Colonic mucosa (tissue), 4 donors: ENCODE data around the gene ACVR1C. TPM values are rescaled to one million over a fixed set of nuclear protein-coding genes. Genes with fewer than 3 reads are reported as not detected.

Experiments
- DNase-seq: peaks from one replicate; pipeline ENCODE4 v3.0.0-alpha.2; 2020
- H3K27ac ChIP-seq: fragments of 200-600 bp; one replicate; pipeline ENCODE4 v1.8.0; 2021
- H3K27me3 ChIP-seq: fragments of 200-600 bp; one replicate; pipeline ENCODE4 v1.8.0; 2021
- H3K36me3 ChIP-seq: fragments of 200-600 bp; one replicate; pipeline ENCODE4 v1.8.0; 2021
- H3K4me1 ChIP-seq: fragments of 200-600 bp; one replicate; pipeline ENCODE4 v1.8.0; 2021; ENCODE audit warnings: mild to moderate bottlenecking
- H3K4me3 ChIP-seq: fragments of 200-600 bp; one replicate; pipeline ENCODE4 v1.8.0; 2021
- H3K9ac ChIP-seq, 2 donors: one replicate each; pipeline ENCODE4 v1.7.0; 2013; ENCODE audit warnings: control low read depth in 2 of 2, low read depth in 2 of 2, low read length in 2 of 2
- H3K9me3 ChIP-seq: fragments of 200-600 bp; one replicate; pipeline ENCODE4 v1.8.0; 2021
- intact Hi-C: fragments of 100-400 bp; cut with DNase I; formaldehyde crosslinking; loops from one replicate; pipeline ENCODE4 v1.14.1; 2022
- total RNA-seq, 2 donors: library from RNA; stranded (reverse); fragmentation: NEBNext Ultra II Directional in 1 of 2; extraction: Animal tissue kit (Norgen Biotek cat#: 25700) in 1 of 2; gene quantifications; one replicate each; pipeline ENCODE4 v1.2.1, GENCODE V29; 2021
- TF ChIP-seq, protein P1 (sequence below): fragments of 200-600 bp; IDR thresholded peaks from one replicate; pipeline ENCODE4 v1.8.0; 2022; ENCODE audit warnings: antibody characterized with exemption, mild to moderate bottlenecking
- donor health status: healthy.
- donor health status: DM: no; HTN: no; CAD: no.
- donor health status: DM: no; HTN: no; CAD: no.

The ACVR1C gene
- total RNA-seq: 10 to 100 TPM in 1 of 2 donors, 1 to 10 TPM in 1; 5.7 to 18.2 TPM

DNA sequence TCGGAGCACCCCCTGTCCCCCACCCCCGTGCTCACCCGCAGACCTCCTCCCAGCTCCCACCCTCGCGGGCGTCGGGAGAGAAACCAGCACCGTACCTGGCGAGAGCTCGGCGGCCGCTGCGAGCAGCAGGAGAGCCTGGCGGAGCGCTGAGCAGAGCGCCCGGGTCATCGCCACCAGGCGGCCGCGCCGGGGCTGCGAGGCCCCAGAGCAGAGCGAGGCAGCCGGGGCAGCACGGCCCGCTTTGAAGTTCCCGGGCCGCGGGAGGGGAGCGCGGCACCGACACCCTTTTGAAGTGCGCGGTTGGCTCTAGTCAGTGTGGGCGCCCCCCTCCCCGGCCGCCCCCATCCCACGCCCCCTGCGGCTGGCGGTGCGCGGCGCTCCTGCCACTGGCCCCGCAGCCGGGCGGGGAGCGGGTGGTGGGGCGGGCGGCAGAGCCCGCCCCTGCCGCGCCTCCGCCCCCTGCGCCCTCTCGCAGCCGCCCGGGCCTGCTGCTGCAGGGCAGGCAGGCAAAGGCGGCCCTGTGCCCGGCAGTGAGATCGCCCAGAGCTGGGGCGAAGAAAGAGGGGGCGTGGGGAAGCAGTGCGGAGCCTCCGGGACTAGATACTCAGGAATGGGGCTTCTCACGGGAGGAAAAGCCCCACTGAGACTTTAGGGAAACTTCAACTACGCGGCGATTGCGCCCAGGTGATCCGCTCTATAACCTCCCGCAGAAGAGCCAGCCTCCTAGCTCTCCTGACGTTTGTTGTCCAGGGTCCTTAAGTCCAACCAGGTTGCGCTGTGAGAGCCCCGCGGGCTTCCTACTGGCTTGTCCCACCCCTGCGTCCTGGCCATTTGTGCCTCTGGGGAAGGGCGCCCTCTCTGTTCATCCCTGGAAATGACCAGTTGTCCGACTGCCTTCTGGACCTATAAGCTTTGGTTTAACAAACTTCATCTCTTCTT lies at the start of gene ACVR1C:
ACVR1C (minus strand) TSS at position 388 of the 939 bp plus-strand sequence; CDS start at position 168, 220 bp downstream.
- Histone ChIP-seq H3K27ac (peak within 1 kb of the TSS; percentile 84), H3K4me3 (peak within 1 kb of the TSS; percentile 56), H3K27me3 (no peaks in the 10 kb centered on the region), H3K36me3 (no peaks in the 10 kb centered on the region), H3K9ac (peak within 1 kb of the TSS; percentile 74 to 87), H3K4me1 (no peaks in the 10 kb centered on the region), H3K9me3 (no peaks in the 10 kb centered on the region)
- TF ChIP-seq, protein P1, sequence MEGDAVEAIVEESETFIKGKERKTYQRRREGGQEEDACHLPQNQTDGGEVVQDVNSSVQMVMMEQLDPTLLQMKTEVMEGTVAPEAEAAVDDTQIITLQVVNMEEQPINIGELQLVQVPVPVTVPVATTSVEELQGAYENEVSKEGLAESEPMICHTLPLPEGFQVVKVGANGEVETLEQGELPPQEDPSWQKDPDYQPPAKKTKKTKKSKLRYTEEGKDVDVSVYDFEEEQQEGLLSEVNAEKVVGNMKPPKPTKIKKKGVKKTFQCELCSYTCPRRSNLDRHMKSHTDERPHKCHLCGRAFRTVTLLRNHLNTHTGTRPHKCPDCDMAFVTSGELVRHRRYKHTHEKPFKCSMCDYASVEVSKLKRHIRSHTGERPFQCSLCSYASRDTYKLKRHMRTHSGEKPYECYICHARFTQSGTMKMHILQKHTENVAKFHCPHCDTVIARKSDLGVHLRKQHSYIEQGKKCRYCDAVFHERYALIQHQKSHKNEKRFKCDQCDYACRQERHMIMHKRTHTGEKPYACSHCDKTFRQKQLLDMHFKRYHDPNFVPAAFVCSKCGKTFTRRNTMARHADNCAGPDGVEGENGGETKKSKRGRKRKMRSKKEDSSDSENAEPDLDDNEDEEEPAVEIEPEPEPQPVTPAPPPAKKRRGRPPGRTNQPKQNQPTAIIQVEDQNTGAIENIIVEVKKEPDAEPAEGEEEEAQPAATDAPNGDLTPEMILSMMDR: peak; percentile 68
- intact Hi-C loops: loop anchor here (10.0 kb wide), 1 partner anchor 134 kb away; no protein-coding TSS in a partner anchor
- peak; percentile 91 for DNase-seq

DNA sequence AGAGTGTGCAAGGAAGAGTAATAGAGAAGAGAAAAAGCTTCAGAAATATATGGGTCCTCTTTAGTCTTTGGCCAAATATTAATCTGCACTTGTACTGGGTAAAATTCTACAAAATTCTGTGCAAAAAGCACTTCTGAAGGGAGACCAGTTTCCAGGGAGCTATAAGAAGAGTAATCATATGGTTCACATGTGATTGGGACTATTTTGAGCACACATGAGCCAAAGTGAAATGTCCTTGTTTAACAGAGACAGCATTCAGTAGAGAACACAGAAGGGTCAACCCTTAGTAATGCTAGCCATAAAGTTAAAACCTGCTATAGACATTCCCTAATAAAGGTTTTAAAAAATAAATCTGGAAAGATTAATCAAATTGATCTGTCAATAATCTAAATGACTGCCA lies 49.3 kb upstream of the ACVR1C start:
- Histone ChIP-seq H3K9me3 (no peaks in the 10 kb centered on the region), H3K4me3 (no peak overlapping the region), H3K27ac (no peak overlapping the region), H3K27me3 (no peaks in the 10 kb centered on the region), H3K9ac (no peak overlapping the region), H3K36me3 (no peaks in the 10 kb centered on the region), H3K4me1 (no peaks in the 10 kb centered on the region)
- no peak for DNase-seq
- TF ChIP-seq, protein P1: no peak
- intact Hi-C loops: no loop called here

DNA sequence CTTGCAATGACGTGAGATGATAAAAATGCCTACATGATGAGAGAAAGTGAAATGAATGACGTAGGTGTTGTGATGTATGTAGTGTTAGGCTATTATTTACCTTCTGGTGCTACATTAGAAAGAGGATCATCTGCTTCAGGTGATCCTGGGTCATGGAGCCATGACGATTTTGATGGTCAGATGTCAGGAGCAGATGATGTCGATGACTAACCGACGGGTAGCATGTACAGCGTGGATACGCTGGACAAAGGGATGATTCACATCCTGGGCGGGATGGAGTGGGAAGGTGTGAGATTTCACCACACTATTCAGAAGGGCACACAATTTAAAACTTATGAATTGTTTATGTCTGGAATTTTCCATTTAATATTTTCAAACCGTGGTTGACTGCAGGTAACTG lies 43.5 kb upstream of the ACVR1C start:
- Histone ChIP-seq H3K4me3 (no peak overlapping the region), H3K9me3 (no peaks in the 10 kb centered on the region), H3K9ac (no peak overlapping the region), H3K27ac (no peak overlapping the region), H3K36me3 (no peaks in the 10 kb centered on the region), H3K4me1 (no peaks in the 10 kb centered on the region), H3K27me3 (no peaks in the 10 kb centered on the region)
- TF ChIP-seq, protein P1: no peak
- intact Hi-C loops: no loop called here
- DNase-seq: no peak

DNA sequence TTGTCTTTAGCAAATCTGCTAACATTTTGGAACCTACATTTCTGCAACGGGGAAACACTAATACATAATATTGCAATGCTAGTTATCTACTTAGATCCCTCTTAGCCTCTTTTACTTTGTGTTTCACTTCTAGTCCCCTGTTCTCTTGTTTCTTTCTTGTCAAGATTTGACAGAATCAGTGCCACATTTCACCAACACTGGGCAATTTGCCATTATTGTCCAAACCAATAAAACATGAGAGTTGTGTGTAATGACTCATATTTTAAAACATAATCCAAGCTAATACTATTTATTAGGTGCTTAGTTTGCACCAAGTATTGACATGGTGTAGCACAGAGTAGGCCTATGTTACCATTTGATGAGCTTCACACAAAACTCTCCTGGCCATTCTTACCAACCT lies 33.7 kb upstream of the ACVR1C start:
- Histone ChIP-seq H3K9me3 (no peaks in the 10 kb centered on the region), H3K9ac (no peak overlapping the region), H3K4me3 (no peak overlapping the region), H3K36me3 (no peaks in the 10 kb centered on the region), H3K27ac (no peak overlapping the region), H3K4me1 (no peaks in the 10 kb centered on the region), H3K27me3 (no peaks in the 10 kb centered on the region)
- TF ChIP-seq, protein P1: no peak
- DNase-seq: no peak
- intact Hi-C loops: no loop called here

DNA sequence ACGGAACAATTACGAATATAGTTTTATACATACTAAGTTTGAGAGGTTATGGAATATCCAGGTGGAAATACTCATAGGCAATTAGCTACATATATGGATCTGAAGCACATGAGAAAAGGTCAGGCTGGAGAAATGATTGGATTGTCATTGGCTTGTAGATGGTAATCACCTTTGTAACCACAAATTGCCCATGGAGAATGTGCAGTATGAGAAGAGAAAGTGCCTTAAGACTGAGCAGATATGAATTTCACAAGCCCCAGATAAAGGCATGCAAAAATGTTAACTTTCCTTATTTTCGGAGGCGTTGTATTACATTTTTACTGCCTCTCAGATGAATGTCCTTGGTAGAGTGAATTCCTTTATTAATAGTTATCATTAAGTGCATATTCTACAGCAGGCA lies 33.1 kb upstream of the ACVR1C start:
- DNase-seq: no peak
- no peak overlapping the region for H3K9ac ChIP-seq
- H3K27me3 ChIP-seq: no peaks in the 10 kb centered on the region
- no peaks in the 10 kb centered on the region for H3K36me3 ChIP-seq
- H3K9me3 ChIP-seq: no peaks in the 10 kb centered on the region
- H3K4me3 ChIP-seq: no peak overlapping the region
- no peak overlapping the region for H3K27ac ChIP-seq
- no peaks in the 10 kb centered on the region for H3K4me1 ChIP-seq
- TF ChIP-seq, protein P1: no peak
- intact Hi-C loops: no loop called here
